KOPT-K1 (cell line): ENCODE results near the gene PPP1R12B.
"Not testable (repeated sequence)": the region's sequence is repeated elsewhere in the genome, so short reads cannot be mapped to it uniquely, and the experiment has no call there.

ENCODE experiments used
- H3K27ac ChIP-seq: fragments of 200-600 bp; sonication (generic); 2 replicates; pipeline ENCODE4 v1.5.1; 2016; ENCODE audit warnings: antibody characterized with exemption, mild to moderate bottlenecking, low read depth, low read length; ENCODE audit not compliant: poor library complexity, severe bottlenecking
- H3K36me3 ChIP-seq: fragments of 200-600 bp; sonication (generic); 2 replicates; pipeline ENCODE4 v1.5.1; 2017; ENCODE audit warnings: antibody characterized with exemption, mild to moderate bottlenecking, low read length, moderate library complexity; ENCODE audit not compliant: insufficient read depth
- H3K9me3 ChIP-seq: fragments of 200-600 bp; sonication (generic); 2 replicates; pipeline ENCODE4 v1.5.1; 2017; ENCODE audit warnings: antibody characterized with exemption, low read length, mild to moderate bottlenecking; ENCODE audit not compliant: insufficient read depth, poor library complexity, severe bottlenecking

PPP1R12B gene

DNA sequence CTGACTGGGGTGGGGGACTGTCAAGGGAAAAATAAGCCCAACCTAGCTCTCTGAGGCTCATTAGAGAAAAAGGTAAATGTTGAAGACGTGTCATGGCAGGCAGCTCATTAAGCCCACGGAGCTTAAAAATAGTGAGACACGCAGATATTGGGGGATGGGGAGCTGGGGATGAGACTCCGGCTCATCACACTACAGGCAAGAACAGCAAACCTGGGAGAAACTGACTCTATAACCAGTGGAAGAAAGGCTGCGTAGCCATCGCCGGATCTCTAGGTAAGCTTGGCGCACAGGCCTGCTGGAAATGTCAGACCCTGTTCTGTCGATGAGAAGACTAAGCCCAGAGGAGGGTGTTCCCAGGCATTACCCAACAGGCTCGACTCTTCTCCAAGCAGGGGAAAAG lies 283.7 kb downstream of the PPP1R12B start:
- H3K9me3 ChIP-seq: no peaks in the 10 kb centered on the region
- no peak overlapping the region for H3K27ac ChIP-seq
- no peaks in the 10 kb centered on the region for H3K36me3 ChIP-seq

GRCh38 chr1:202636171-202636570 lies 287.7 kb downstream of the PPP1R12B start:
- H3K9me3 ChIP-seq, H3K36me3 ChIP-seq, H3K27ac ChIP-seq: not testable (repeated sequence)

- H3K27ac ChIP-seq, H3K9me3 ChIP-seq: not testable (repeated sequence)
Observed at GRCh38 chr1:202637321-202638018, 289.0 kb downstream of the PPP1R12B start.

DNA sequence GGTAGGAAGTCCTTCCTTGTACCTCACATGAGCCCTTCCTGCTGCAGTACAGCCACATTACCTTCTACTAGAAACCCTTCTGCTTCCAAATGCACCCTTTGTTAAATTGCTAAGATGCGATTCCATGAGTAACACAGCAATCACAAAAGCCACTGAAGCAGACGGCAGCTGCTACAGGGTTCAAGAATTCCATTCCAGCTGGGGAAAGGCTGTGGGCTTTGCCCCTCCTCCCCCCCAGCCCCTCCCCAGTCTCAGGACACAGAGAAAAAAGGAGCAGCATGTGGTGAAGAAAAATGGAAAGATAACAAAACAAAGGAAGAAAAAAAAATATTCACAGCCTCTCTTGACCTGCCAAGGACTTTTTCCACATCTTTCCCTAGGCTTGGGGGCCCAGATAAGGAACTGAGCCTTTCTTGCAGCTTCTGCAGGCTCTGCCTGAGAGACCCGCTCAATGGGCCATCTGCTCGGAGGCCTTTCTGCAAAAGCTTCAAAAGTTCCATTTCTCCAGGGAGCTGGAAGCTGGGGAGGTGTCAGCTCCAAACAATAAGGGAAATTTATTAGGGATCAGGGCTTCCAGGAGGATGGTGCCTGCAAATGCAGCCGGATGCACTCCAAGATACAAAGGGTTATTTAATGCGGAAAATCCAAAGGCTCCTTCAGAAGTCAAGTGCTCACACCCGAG lies 289.7 kb downstream of the PPP1R12B start:
- no peaks in the 10 kb centered on the region for H3K36me3 ChIP-seq
- no peak overlapping the region for H3K27ac ChIP-seq
- no peaks in the 10 kb centered on the region for H3K9me3 ChIP-seq

More at GRCh38 chr1:202637321-202638018, 289.0 kb downstream of the PPP1R12B start:
- not testable (repeated sequence) for H3K36me3 ChIP-seq

DNA sequence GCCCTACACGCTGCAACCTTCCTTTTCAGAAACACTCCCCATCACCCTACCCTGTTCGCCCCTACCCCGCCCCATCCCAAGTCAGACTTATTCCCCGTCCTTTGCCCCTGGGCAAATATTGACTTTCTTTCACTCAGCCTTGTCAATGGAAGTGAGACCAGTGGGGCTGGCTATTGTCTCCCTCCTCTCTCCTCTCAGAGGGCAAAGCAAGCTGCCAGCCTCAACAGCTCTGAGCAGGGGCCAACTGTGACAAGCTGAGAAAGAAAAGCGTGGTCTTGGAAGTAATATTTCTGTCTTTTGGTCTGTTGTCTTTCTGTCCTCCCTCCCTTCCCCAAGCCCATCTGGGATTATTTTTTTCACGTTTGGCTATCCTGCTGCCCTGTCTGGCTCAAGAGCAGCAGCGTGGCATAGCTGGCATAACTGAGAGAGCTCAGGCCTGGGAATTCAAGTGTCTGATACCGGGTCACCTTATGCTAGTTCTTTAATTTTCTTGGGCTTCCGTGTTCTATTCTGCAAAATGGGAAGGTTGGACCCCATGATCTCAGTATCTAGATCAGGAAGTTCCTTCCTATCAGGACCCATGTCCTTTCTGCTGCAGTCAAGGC lies 290.3 kb downstream of the PPP1R12B start:
- not testable (repeated sequence) for H3K27ac ChIP-seq, H3K36me3 ChIP-seq, H3K9me3 ChIP-seq

- H3K9me3 ChIP-seq: no peaks in the 10 kb centered on the region
- H3K36me3 ChIP-seq: no peaks in the 10 kb centered on the region
- H3K27ac ChIP-seq: no peak overlapping the region
Observed at GRCh38 chr1:202639500-202639899, 291.0 kb downstream of the PPP1R12B start.

DNA sequence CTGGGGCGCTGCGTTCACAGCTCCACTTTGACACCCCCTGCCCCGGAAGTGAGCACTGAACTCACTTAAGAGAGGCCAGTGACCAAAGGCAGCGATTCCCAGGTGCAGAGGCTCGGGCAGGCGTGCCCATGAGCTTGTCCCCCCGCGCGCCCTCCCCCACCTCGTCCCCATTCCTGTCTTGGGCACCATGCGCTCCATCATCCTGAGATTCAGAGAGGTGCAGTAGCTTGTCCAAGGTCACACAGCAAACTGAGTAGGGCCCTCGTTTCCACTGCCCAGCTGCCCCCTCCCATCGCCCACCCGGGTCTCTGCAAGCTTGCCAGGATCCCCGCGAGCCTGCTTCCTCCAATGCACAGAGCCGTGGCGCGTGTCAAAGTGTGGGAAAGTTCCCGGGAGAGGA lies 293.7 kb downstream of the PPP1R12B start:
- Histone ChIP-seq H3K36me3 (no peaks in the 10 kb centered on the region), H3K9me3 (no peaks in the 10 kb centered on the region), H3K27ac (no peak overlapping the region)
